Right cardiac atrium (tissue), 5 donors: Measurements from ENCODE around the gene TRPV4. TPM values are rescaled to one million over a fixed set of nuclear protein-coding genes. Genes with fewer than 3 reads are reported as not detected.

Source experiments
- ATAC-seq, 2 donors: fragments of 200-7000 bp; cut with Tn5 transposase; one replicate each; pipeline versions ENCODE4 v1.8.0 to v1.9.1; 2020; ENCODE audit warnings: moderate library complexity in 2 of 2, mild to moderate bottlenecking in 1 of 2
- DNase-seq, 3 donors: peaks; one replicate each; pipeline ENCODE4 v3.0.0-alpha.2; 2020
- H3K27ac ChIP-seq: one replicate; pipeline ENCODE4 v1.5.1; 2013; ENCODE audit warnings: mild to moderate bottlenecking, low read length, control low read depth, moderate library complexity
- H3K27me3 ChIP-seq: one replicate; pipeline ENCODE4 v1.6.1; 2013; ENCODE audit not compliant: control insufficient read depth, insufficient read depth
- H3K4me1 ChIP-seq: one replicate; pipeline ENCODE4 v1.6.1; 2013; ENCODE audit warnings: low read length; ENCODE audit not compliant: control insufficient read depth, insufficient read depth
- H3K4me3 ChIP-seq: one replicate; pipeline ENCODE4 v1.5.1; 2013; ENCODE audit warnings: low read length, control low read depth
- H3K9me3 ChIP-seq: one replicate; pipeline ENCODE4 v1.6.1; 2013; ENCODE audit warnings: low read length; ENCODE audit not compliant: control insufficient read depth
- WGBS: extraction: QIAGEN DNeasy Blood & Tissue Kit; methylation state at CpG from one replicate; pipeline ENCODE4 v1.1.7; 2013; 5-methylcytosine and 5-hydroxymethylcytosine counted together
- intact Hi-C, 4 donors: fragments of 100-400 bp; cut with DNase I; formaldehyde crosslinking; loops; one replicate each; pipeline versions ENCODE4 v1.11.0 to v1.14.0; 2022 to 2023
- polyA plus RNA-seq: library from polyadenylated mRNA; stranded (reverse); fragments of 200-250 nt; gene quantifications from one replicate; pipeline ENCODE4 v1.2.3, GENCODE V29; 2013
- total RNA-seq, 4 donors: library from RNA; stranded (reverse); fragmentation: NEBNext Ultra II Directional; extraction: Animal tissue kit (Norgen Biotek cat#: 25700); gene quantifications; one replicate each; pipeline ENCODE4 v1.2.1, GENCODE V29; 2021
- donor health status: healthy with polysubstance abuse.
- donor health status: DM: no; HTN: yes; CAD: no.
- donor health status: DM: no; HTN: no; CAD: no.
- donor health status: DM: no; HTN: yes; CAD: no; lungs with severe emphysema.
- donor health status: DM: yes; HTN: yes; CAD: no.

TRPV4 gene
- total and polyA plus RNA-seq, 5 donors: 0.57 to 1.4 (median 1.1) TPM

DNA sequence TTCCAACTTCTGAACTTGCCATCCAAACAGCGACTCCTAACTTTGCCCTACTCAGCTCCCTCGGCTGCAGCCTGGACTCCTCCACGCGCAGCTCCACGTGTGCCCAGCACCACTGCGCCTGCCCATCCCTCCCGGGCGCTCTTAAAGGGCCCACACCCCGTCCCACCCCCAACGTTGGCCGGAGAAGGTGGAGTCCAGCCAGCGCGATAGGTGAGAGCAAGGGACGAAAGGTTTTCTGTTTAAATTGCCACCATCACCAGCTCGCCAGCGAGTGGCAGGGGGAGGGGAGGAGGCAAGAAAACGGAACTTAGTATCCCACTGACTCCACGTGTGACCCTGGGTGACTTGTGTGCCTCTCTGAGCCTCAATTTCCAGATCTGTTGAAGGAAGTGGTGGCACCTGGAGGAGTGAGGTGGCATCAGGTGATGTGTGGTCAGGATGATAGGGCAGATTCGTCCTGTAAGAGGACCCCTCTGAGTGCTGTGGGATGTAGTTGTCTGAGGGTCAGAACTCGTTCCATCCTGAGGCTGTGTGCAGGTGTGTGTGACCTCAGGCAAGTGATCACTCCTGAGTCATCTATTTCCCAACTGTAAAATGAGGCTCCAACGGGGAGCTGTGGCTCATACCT, 59.7 kb downstream of the TRPV4 start:
- DNase-seq: peak in 1 of 3 donors; percentile 66
- no peaks in the 10 kb centered on the region for H3K9me3 ChIP-seq
- intact Hi-C loops: loop anchor here (2.0 to 10.0 kb wide), 7 partner anchors 59 to 349 kb away; partner anchors contain the start of gene FAM222A (in 1 of the 4)
- H3K27me3 ChIP-seq: no peaks in the 10 kb centered on the region
- ATAC-seq: peak; percentile 30 to 46
- H3K4me3 ChIP-seq: no peak overlapping the region
- H3K4me1 ChIP-seq: no peaks in the 10 kb centered on the region
- no peak overlapping the region for H3K27ac ChIP-seq
- 31% methylated on average over 21 of the region's 21 CpGs for WGBS

DNA sequence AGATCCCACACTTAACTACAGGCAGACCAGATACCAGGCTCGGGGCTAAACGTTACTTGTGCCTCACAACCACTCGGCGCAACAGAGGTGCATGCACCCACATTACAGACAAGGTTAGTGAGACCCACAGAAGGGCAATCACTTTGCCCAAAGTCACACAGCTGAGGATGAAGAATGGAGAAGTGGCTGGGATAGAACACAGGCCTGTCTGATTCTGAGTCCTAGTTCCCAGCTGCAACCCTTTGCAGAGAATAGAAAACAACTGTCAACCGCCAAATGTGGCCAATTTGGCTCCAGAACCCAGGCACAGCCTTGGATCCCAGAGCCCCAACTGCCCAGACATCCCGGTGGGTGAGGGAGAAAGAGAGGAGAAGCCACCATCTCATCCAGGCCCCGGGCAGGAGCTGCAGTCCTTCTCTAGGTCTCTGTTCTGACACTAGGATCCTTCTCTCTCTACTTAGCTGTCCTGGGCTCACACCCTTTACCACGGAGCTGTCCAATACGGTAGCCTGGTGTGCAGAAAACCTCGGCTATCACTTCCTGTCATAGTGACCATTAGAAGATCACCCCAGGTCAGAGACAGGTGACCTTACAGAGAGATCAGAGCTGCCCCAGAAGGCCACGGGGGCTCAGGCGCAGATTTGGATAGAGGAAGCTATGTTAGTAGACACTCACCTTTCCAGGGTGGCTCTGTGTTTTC, 60.4 kb downstream of the TRPV4 start:
- Histone ChIP-seq H3K4me1 (no peaks in the 10 kb centered on the region), H3K4me3 (no peak overlapping the region), H3K27ac (no peak overlapping the region), H3K9me3 (no peaks in the 10 kb centered on the region), H3K27me3 (no peaks in the 10 kb centered on the region)
- 47% methylated on average over 12 of the region's 12 CpGs for WGBS
- ATAC-seq (no peak), DNase-seq (no peak)
- intact Hi-C loops: loop anchor here (5.0 to 10.0 kb wide), 4 partner anchors 58 to 348 kb away; partner anchors contain the start of gene FAM222A (in 1 of the 4)

DNA sequence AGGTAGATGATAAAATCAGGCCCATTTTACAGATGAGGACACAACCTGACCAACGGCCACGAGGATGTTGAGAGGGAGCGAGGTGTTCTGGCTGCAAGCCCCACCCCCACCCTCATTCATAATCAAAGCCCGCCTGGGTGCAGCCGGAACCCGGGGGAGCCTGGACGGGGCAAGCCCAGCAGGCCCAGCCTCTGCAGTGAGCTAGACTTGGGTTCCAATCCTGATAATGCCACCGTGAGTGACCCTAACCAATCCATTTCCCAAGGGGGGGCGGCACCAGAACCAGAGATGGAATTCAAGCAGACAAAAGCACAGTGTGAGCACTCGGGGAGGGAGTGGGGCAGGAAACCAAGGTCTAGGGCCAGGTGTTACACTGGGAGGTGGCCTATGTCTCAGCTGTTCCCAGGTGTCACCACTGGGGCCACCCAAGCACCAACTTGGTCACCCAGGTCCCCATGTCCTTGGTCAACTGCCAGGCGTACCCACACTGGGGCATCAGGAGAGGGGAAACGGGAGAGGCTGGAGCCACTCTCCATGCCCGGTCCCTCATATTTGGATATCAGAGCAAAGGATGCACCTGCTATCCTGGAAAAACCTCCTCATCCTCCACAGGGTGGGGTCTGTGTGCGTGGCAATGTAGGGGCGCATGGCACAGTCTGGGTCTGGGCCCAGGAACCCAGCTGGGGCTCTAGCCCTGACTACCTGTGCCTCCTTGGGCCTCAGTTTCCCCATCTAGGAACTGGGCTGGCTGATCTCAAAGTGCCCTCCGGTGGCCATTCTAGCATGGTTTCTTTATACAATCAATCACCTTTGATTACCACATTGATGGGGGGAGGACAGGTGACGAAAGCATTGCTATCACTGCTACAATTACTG, 61.2 kb downstream of the TRPV4 start:
- Histone ChIP-seq H3K27ac (no peak overlapping the region), H3K4me3 (no peak overlapping the region), H3K4me1 (no peaks in the 10 kb centered on the region), H3K9me3 (no peaks in the 10 kb centered on the region), H3K27me3 (no peaks in the 10 kb centered on the region)
- DNase-seq (no peak), ATAC-seq (no peak)
- intact Hi-C loops: loop anchor here (5.0 to 10.0 kb wide), 4 partner anchors 57 to 347 kb away; partner anchors contain the start of gene FAM222A (in 1 of the 4)
- 87% methylated on average over 17 of the region's 17 CpGs for WGBS

DNA sequence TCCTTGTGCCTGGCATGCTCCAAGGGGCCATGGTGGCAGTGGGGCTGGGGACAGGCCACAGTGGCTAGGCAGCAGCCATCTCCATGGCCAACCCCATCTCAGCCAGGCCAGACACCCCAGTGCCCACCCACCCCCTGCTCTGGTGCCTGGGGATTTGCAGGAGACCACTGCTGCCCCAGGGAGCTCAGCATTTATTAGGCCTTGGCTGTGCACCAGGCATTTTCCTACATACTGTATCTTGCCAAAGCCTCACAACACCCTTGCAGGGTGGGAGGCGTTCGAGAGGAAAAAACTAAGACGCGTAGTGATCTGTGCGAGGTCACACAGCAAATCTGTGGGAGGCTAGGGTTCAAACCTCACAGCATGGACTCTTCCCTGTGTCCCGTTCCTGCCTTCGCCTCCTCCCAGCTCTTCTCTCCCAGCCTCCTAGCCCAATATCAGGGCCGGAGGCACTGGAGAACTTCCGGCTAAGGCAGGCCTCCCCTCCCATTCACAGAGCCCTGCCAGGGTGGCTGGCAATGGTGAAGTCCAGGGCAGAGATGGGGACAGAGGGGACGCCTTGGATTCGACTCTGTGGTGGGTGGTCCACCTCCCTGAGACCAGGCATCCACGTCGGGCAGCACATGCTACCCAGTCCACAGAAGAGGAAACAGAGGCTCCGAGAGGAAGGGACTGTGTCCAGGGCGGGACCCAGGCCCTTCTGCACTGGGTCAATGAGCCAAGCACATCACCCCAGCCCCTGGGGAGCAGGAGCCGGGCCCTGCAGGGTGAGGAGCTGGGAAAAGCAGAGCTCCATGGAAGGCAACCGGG, 62.1 kb downstream of the TRPV4 start:
- no peak for ATAC-seq
- Histone ChIP-seq H3K27ac (no peak overlapping the region), H3K27me3 (no peaks in the 10 kb centered on the region), H3K4me1 (no peaks in the 10 kb centered on the region), H3K9me3 (no peaks in the 10 kb centered on the region), H3K4me3 (no peak overlapping the region)
- DNase-seq: no peak
- 78% methylated on average over 17 of the region's 17 CpGs for WGBS
- intact Hi-C loops: loop anchor here (5.0 to 10.0 kb wide), 4 partner anchors 56 to 346 kb away; partner anchors contain the start of gene FAM222A (in 1 of the 4)

DNA sequence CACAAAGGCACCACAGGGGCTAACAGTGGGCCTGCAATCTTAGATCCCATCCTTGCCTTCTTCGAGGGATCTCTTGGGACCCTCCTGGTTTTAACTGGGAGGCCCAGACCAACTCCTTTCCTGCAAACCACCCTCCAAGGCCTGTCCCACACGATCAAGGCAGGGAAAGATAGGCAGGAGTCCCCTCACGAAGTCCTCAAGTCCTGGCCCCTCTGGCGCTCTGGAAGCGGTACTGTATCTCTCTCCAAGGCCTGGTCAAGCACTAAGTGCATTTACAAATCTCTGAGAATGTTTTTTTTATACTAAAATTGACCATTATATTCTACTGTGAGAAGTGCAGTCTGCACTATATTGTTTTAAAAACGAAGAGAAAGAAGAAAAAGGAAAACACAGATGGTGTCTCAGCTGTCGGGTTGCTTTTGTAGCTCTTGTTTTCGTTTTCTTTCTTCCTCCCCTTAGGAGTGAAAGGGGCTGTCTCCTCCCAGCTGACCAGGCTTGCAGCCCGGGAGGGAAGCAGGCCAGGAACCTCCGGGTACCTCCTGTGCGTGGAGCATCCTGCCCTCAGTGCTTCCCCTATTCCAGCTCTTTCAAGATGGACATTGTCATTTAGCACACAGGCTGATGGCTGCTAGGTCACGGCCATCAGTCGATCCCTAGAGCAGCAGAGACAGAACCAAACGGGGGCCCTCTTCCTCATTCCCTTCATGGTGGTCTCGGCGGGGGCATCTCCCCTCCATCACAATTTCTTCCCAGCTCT, 62.9 kb downstream of the TRPV4 start:
- Histone ChIP-seq H3K27me3 (no peaks in the 10 kb centered on the region), H3K4me3 (no peak overlapping the region), H3K4me1 (no peaks in the 10 kb centered on the region), H3K9me3 (no peaks in the 10 kb centered on the region), H3K27ac (no peak overlapping the region)
- DNase-seq (no peak), ATAC-seq (no peak)
- WGBS: 64% methylated on average over 16 of the region's 16 CpGs
- intact Hi-C loops: loop anchor here (5.0 to 10.0 kb wide), 4 partner anchors 55 to 345 kb away; partner anchors contain the start of gene FAM222A (in 1 of the 4)

DNA sequence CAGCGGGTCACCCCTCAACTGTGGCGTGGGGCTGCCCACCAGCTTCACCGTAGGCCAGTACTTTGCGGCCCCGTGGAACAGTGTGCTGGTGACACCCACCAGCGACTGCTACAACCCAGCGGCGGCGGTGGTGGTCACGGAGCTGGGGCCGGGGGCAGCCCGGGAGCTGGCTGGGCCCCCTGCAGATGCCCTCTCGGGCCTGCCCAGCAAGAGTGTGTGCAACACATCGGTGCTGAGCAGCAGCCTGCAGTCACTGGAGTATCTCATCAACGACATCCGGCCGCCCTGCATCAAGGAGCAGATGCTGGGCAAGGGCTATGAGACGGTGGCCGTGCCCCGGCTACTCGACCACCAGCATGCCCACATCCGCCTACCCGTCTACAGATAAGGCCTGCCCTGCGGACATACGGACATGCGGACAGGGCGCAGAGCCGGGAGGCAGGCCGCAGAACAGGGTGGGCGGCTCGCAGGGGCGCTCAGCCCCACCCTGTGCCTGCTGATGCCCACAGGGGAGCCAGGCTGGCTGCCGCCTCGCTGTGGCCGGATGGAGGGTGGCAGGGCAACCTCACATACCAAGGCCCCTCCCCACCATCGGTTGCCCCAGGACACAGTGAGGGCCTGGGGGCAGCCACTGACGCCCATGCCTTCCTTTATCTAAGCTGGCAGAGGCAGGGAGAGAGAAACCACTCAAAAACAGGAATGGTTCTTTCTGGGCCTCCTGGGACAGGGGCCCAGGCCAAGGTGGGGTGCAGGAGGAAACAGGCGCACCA, 64.1 kb downstream of the TRPV4 start:
- WGBS: 95% methylated on average over 38 of the region's 38 CpGs
- no peak overlapping the region for H3K4me3 ChIP-seq
- DNase-seq (no peak), ATAC-seq (no peak)
- no peak overlapping the region for H3K27ac ChIP-seq
- intact Hi-C loops: no loop called here
- H3K9me3 ChIP-seq: no peaks in the 10 kb centered on the region
- H3K27me3 ChIP-seq: no peaks in the 10 kb centered on the region
- no peaks in the 10 kb centered on the region for H3K4me1 ChIP-seq

DNA sequence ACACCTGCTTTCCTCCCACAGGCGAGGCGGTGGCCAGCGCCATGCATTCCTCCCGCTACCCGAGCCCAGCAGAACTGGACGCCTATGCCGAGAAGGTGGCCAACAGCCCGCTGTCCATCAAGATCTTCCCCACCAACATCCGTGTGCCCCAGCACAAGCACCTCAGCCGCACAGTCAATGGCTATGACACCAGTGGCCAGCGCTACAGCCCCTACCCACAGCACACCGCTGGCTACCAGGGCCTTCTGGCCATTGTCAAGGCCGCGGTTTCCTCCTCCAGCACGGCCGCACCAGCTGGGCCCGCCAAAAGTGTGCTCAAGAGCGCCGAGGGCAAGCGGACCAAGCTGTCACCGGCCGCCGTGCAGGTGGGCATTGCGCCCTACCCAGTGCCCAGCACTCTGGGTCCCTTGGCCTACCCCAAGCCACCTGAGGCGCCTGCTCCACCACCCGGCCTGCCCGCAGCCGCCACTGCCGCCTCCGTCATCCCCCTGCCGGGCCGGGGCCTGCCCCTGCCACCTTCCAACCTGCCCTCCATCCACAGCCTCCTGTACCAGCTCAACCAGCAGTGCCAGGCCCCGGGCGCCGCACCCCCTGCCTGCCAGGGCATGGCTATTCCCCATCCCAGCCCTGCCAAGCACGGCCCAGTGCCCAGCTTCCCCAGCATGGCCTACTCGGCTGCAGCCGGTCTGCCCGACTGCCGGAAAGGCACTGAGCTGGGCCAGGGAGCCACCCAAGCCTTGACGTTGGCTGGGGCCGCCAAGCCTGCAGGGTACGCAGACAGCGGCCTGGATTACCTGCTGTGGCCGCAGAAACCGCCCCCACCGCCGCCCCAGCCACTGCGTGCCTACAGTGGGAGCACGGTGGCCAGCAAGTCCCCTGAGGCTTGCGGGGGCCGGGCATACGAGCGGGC, 65.0 kb downstream of the TRPV4 start:
- no peak overlapping the region for H3K4me3 ChIP-seq
- ATAC-seq (no peak), DNase-seq (no peak)
- no peak overlapping the region for H3K27ac ChIP-seq
- no peaks in the 10 kb centered on the region for H3K9me3 ChIP-seq
- intact Hi-C loops: no loop called here
- WGBS: 96% methylated on average over 54 of the region's 54 CpGs
- H3K4me1 ChIP-seq: no peaks in the 10 kb centered on the region
- no peaks in the 10 kb centered on the region for H3K27me3 ChIP-seq

DNA sequence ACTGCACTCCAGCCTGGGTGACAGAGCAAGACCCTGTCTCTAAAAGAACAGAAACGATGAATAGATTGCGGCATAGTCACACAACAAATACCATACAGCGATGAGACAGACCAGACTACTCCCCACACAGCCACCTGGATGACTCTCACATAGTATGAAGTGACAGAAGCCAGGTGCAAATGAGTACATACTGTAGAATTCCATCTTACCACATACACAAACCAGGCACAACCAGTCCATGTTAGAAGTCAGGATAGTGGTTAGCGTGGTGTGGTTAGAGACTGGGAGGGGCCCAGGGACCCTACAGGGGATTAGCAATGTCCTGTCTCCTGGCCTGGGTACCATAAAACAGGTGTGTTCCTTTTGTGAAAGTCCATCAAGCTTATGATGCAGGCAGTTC, 65.7 kb downstream of the TRPV4 start:
- Histone ChIP-seq H3K27ac (no peak overlapping the region), H3K9me3 (no peaks in the 10 kb centered on the region), H3K4me1 (no peaks in the 10 kb centered on the region), H3K4me3 (no peak overlapping the region), H3K27me3 (no peaks in the 10 kb centered on the region)
- 95% methylated on average over 4 of the region's 4 CpGs for WGBS
- DNase-seq: no peak
- ATAC-seq: no peak
- intact Hi-C loops: no loop called here
